ENCODE measurements around the gene CYSTM1.

Gene CYSTM1

GRCh38 chr5:140261403-140262171 lies 86.6 kb downstream of the CYSTM1 start:
- H3K27ac ChIP-seq: peak overlapping the region; percentile 60 to 77
- peak; percentile 83 for DNase-seq (ENCODE audit: low spot score)
- peak overlapping the region; percentile 39 for H3K4me3 ChIP-seq
- no peak for TF ChIP-seq CTCF (IDR thresholded peaks at IDR 0.05)

- no peak for TF ChIP-seq CTCF (IDR thresholded peaks at IDR 0.05)
- peak overlapping the region; percentile 60 to 77 for H3K27ac ChIP-seq
- DNase-seq (ENCODE audit: low spot score): no peak
- H3K4me3 ChIP-seq: no peak overlapping the region
Observed at GRCh38 chr5:140262221-140262620, 87.2 kb downstream of the CYSTM1 start.

GRCh38 chr5:140262839-140263238 lies 87.9 kb downstream of the CYSTM1 start:
- no peak for DNase-seq (ENCODE audit: low spot score)
- Histone ChIP-seq H3K27ac (no peak overlapping the region), H3K4me3 (no peak overlapping the region)
- no peak for TF ChIP-seq CTCF (IDR thresholded peaks at IDR 0.05)

GRCh38 chr5:140265845-140266244 lies 90.9 kb downstream of the CYSTM1 start:
- Histone ChIP-seq H3K4me3 (no peak overlapping the region), H3K27ac (no peak overlapping the region)
- TF ChIP-seq CTCF (IDR thresholded peaks at IDR 0.05): no peak
- no peak for DNase-seq (ENCODE audit: low spot score)

- Histone ChIP-seq H3K4me3 (no peak overlapping the region), H3K27ac (peak overlapping the region in 1 of 2 donors; percentile 31)
- no peak for TF ChIP-seq CTCF (IDR thresholded peaks at IDR 0.05)
- DNase-seq (ENCODE audit: low spot score): no peak
Observed at GRCh38 chr5:140266471-140267200, 91.6 kb downstream of the CYSTM1 start.

GRCh38 chr5:140267201-140267540 lies 92.2 kb downstream of the CYSTM1 start:
- no peak for TF ChIP-seq CTCF (IDR thresholded peaks at IDR 0.05)

More at GRCh38 chr5:140267201-140267540, 92.2 kb downstream of the CYSTM1 start:
- DNase-seq (ENCODE audit: low spot score): no peak
- Histone ChIP-seq H3K4me3 (no peak overlapping the region), H3K27ac (peak overlapping the region in 1 of 2 donors; percentile 31)
